RPMI8226 (cell line): Measurements from ENCODE around the gene IMMP2L.
"Not testable (repeated sequence)": the region's sequence is repeated elsewhere in the genome, so short reads cannot be mapped to it uniquely, and the experiment has no call there.

Experiments used
- DNase-seq: peaks from one replicate; pipeline ENCODE4 v3.0.0-alpha.2; 2015

The IMMP2L gene

DNA sequence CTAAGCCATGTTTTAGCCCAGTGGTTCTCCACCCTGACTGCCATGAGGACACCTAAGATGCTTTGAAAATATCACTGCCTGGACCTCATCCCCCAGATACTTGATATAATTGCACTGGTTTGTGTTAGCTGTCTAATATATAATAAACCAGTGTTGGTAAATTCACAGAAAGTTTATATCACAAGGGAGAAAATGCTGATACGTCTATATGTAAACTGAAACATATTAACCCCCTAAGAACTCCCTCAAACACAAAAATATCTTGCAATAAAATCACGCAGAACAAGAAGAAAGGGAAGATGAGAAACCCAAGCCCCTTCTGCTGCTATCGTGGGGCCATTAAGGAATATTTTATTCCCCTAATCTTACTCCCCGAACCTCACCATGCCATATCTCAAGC is 8.2 kb downstream of the IMMP2L start:
- DNase-seq: no peak

DNA sequence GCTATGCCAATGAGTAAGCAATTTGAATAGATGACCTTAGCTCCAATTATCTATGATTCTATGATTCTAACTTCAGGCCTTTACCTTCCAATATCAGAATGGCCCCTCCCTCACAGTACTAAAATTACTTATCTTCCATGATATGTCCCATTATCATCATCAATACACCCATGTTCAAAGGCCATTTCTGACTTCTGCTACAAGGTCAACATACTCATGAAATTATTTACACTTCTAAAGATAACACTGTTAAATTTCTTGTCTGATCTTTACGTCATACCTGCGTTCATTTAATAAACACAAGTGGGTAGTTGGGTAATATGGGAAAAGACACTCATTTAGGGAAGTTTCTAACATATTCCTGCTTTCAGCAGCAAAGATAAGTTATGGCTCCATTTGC is 21.2 kb downstream of the IMMP2L start:
- DNase-seq: no peak

DNA sequence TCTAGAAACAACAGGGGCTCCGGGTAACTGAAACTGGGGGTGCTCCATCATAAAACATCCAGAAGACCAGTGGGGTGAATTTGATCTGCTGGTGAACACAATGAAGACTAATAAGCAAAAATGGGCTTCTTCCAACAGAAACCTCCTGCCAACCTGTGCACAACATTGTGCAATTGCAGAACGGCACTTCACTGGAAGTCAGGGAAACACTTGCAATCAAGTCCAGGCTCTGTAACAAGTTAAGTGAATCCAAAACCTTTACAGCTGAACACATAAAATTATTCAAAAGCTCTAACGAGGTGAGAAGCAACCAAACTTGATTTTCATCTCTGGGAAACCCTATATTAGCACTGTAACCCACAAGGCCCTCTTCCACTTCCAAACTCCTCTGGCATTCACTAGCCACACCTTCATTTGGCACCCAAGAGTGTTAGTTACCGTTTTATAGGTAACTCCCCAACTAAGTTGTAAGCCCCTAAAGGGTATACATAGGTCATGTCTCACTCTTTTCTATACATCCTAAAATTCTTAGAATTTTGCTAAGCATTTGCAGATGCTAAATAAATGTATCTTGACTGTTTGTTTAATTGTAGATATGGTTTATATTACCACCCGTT is 22.0 kb downstream of the IMMP2L start:
- DNase-seq: no peak

DNA sequence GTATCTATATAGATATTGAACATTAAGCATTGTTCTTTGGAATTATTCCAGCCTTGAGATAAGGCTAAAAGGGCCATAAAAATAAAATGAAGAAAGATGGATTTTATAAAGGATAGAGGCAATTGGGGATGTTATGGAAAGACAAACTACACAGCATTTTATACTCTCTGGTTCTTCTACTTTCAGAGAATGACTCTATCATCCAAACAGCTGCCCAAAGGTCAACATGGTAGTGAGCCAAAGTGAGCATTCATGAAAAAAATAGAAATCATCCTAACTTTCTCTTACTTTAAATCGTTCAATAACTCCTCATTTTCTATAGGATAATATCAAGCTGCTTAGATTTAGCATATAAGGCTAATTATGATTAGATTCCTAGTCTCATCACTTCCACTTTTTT is 25.2 kb downstream of the IMMP2L start:
- DNase-seq: no peak

DNA sequence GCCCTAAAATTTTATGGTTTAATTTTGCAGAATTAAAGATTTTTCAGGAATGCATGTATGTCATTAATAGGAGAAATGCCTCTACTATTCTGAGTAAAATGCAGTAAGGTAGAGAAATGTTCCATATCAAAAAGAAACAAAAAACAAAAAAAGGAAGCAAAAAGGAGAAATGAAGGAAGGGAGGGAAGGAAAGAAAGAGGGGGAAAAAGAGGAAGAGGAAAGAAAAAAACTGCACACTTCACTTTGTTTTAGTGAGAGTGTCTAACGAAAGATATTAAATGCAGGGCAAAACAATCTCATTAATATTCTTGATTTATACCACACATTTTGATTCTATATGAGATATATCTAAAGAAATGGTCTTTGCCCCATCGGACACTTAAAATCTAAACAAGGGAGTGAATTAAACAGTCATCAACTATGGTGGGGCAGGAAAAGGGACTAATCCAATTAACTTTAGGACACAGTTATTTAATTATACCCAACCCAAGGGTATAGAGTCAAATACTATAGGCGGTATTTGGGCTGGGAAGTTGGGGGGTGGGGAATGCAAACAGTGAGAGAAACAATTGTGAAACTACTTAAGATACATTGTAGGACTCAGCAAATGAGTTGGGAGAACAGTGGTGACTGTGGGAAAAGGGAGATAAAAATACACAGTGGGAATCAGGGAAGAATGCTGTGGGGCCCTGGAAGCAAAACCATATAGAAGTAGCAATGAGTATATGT is 27.0 kb downstream of the IMMP2L start:
- DNase-seq: no peak

DNA sequence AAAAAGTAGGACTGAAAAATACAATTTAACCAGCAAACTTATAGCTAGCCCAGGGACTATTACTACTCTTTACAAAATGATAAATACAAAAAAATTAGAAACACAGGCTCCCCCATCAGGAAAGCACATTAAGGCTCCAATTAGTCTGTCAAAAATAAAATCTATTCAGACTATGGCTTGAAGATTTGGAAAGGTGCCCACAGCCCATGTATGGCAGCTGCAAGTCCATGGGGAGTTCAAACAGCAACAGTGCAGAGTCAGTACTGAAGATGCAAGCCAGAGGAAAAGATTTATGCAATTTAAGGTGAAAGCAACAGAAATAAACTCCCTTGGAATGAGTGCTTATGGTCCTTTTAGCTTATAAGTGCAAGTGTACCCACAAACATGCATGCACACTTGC is 29.7 kb downstream of the IMMP2L start:
- no peak for DNase-seq

DNA sequence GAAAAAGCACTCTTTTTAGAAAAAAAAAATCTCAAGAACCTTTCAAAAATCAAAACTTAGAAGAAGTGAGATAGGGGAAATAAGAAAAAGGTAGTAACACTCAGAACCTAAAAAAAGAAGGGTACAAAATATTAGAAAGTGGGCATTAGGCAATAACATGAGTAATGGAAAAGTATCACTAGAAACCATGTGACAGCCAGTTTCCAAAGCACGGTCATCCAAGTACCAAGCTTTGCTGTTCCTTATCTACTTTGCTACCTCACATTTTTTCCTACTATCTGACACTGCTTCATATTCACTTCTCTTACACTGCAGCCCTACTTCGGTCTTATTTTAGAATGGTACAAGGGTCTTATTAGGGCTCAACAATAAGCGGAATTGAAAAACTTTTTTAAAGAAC is 30.3 kb downstream of the IMMP2L start:
- DNase-seq: no peak

DNA sequence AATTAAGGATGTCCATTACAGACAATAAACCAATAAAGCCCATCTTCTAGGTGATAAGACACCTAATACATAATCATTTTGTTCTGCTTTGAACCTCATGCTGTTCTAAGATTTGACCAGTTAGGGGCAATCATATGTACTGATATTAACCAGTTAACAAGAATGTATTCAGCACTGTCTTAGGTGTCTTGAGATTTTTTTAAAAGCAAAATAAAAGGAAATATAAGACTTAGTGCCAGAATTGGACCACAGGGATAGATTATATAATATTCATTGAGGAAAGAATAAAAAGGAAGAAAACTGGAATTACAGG is 32.0 kb downstream of the IMMP2L start:
- DNase-seq: no peak

DNA sequence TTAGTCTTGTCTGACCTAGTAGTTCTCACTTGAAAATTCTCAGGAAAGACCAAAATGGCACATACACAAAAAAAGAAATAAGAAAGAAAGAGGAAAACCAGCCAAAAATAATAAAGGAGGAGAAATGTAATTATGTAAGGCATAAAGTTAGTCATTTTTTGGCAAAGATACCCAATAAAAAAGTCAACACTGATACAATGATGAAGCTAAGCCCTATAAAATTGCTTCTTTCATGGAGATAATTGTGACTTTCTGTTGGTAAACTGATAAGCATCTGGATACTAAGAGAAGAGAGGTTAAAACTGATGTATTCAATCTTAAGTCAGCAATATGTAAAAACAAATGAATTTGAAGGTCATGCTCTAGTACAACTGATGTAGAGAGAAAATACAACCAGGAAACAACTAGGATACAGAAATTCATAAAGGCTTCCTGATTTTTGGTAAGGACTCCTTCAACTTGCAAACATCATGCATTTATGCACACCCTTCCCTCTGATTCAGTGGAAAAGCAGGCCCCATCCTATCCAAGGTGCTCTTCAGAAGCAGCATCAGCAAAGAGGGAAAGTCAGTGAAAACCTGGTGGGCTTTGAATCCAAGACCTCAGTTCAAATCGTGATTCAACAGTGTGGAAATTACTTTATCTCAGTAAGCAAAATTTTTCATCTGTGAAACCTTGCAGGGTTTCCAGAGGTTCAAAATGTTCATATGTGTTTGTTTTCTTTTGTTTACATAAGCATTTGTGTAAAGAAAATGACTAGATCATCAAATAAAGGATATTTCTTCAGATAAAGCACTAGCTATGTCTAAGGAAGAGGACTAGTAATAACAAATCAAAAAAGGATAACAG is 32.6 kb downstream of the IMMP2L start:
- DNase-seq: no peak

DNA sequence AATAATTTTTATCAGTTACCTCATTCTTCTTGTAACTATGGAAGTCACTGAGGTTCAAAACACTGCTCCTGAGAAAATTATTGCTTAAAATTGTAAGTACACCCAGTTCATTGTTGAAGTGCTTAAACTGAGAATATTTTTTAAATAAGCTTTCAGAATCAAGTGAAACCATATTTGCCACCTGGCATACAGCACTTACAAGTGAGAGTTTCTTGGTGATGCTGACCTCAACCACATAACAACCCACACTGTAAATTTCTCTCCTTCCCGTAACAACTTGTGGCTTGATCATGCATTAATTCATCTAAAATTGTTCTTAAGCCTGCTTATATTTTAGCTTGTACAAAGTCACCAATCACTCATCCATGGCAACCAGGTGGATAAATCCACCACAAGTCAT is 34.0 kb downstream of the IMMP2L start:
- DNase-seq: peak; percentile 26

DNA sequence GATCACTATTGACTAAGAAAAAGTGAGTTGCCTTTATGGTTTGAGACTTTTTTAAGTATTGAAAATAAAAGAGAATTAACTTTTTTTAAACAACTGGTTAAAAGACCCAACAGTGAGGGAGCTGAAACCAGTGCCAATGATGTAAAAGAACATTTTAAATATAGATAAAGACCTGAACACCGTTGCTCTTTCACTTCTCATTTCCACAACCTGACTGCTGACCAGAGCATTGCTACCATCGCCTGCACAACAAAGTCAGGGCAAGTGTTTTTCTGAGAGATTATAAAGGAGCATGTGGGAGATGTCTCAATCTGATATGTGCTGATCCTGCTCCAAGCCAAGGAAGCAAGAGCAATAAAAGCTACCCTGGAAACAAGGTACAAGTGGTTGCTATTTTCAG is 34.7 kb downstream of the IMMP2L start:
- DNase-seq: peak; percentile 70

DNA sequence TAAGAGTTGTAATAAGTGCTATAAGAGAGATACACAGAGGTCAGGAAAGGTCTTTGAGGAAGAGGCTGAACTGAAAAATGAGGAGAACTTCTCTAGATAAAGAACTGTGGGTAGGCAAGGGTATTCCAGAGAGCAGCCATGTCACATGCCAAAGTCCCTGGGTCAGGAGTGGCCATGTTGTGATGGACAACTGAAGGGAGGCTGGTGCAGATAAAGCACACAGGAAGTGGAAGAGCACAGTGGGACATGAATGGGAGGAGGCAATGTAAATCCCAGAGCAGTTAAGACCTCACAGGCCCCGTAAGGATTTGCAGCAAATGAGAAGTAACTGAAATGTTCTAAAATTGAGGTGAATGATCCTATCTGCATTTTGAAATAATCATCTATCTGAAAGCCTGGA is 37.2 kb downstream of the IMMP2L start:
- no peak for DNase-seq

DNA sequence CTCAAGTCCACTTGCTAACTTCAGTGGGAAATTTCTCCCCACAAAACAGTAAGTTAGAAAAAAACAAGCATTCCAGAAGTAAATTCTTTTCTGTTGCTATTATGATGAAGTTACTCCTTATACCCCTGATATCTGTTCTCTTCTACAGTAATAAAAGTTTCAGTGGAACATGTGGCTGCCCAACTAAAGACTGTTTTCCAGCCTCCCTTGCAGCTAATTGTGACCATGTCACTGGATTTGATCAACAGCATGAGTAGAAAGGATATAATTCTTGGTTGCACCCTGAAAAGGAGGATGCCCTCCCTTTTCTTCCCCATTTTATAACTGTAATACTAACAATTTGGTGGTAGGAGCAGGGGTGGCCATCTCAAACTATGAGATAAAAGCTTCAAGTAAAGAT is 40.6 kb downstream of the IMMP2L start:
- DNase-seq: no peak

DNA sequence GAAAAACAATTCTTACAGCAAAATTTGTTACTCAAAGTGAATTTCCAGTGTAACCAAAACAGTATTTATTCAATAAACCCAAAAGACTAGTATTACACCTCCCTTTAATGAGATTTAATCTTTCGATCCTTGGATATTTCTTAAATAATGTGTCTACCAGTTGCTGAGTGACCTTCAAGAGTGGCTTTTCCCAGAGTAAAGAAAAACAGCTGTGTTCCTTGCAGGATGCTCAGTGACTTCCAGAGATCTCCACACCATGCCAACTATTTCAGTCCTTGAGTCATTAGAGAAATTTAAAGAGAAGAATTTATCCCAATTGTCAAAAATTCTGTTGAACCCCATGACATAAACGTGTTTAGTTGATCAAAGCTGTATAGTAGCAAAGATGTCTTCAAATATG is 44.0 kb downstream of the IMMP2L start:
- no peak for DNase-seq

DNA sequence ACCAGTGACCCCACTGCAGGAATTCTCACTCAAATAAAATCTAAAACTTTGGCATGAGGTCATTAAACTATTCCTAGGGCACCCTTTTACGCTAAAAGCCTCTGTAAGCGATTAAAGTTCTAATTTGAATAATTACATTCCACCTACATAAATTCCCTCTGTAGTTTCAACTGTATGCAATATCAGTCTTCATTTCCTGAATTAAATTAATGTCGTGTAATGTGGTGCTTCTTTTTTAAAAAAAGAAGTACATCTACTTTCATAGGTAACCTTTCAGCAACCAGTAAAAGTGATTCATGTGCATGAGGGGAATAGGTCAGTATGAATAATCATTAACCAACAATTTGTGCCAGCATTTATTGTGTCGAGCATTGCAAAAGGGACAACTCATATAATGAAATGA is 44.7 kb downstream of the IMMP2L start:
- DNase-seq: no peak

DNA sequence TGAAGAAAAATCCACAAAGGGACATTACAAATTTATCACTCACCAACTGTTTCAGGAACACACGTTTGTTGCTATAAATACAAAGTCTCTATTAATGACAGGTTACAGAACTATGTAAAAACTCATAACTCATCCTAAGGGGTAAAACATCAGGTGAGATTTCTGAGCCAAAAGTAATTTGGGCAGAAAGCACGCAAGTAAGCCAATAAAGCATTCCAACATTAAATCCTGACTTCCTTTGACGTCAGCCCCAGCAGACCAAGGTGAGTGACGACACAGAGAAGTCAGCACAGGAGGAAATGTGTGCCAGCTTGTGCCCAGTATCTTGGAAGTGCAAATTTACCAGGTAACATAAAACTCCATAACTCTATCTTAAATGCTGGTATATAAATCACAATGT is 45.7 kb downstream of the IMMP2L start:
- DNase-seq: no peak

DNA sequence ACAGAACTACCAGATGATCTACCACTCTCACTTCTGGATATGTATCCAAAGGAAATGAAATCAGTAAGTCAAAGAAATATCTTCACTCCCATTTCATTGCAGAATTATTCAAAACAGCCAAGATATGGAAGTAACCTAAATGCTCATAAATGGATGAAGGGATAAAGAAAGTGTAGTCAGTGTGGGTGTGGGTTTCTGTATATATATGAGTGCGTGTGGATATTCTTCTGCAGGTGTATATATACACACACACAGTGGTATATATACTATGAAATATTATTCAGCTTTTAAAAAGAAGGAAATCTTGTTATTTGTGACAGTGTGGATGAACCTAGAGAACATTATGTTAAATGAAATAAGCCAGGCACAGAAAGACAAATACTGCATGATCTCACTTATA is 48.7 kb downstream of the IMMP2L start:
- DNase-seq: no peak

DNA sequence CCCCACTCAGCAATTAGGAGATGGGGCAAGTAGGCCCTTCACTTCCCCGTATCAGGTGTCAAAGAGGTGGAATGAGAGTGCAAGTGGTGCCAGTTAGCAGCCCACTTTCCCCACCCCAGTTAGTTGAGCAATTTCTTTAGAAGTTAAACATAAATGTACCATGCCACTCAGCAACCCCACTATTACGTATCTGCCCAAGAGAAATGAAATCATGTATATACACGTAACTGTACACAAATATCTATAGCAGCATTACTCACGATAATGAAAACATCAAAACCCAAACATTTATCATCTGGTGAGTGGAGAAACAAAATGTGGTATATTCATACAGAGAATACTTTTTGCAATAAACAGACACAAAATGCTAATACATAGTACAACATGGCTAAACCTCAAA is 50.4 kb downstream of the IMMP2L start:
- no peak for DNase-seq

DNA sequence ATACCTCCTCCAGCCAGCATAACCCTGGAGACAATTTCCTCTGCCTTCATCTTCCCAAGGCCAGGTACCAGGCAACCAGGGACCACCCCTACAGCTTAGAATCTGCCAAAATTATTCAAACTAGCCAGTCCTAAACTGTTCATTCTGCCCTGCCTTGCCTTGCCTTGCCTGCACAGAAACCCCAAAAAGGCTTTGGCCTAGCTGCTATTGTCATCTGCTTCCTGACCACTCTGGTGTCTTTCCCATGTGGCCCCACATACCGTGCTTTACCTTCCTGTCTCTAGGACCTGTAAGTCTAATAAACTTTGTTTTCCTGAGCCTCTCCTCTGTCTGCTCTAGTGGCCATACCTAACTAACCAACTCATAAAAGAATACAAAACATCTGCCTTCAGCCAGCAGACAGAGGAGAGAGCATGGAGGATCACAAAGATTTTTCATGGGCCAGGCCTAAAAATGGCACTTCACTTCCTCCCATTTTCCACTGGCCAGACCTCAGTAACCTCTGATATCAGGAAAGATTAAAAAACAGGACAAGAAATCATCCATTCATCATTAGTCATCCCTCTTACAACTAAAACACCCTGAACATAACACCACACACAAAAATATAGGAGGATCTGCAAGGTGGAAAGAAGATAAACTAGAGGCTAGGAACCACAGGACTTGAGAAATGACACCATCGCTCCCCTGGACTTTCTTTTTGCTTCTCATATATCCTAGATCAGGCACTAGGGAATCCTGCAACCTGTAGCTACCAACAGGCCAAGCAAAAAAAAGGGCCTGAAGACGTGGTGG is 51.5 kb downstream of the IMMP2L start:
- DNase-seq: no peak

DNA sequence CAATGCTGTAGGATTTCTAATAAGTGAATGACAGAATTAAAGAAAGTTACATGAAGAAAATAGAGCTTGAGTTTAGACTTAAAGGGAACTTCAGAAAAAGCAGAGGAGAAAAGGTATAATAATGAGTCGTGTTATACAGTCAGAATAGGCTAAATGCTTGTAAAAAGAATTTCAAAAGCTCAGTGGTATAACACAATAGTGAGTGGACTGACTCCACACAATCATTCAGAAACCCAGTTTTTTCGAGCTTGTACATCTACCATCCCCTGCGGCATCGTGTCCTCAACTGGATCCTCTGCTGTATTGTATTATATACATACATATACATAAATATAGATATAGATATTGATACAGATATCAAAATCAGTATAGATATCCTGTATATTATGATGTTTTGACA is 52.2 kb downstream of the IMMP2L start:
- DNase-seq: no peak

DNA sequence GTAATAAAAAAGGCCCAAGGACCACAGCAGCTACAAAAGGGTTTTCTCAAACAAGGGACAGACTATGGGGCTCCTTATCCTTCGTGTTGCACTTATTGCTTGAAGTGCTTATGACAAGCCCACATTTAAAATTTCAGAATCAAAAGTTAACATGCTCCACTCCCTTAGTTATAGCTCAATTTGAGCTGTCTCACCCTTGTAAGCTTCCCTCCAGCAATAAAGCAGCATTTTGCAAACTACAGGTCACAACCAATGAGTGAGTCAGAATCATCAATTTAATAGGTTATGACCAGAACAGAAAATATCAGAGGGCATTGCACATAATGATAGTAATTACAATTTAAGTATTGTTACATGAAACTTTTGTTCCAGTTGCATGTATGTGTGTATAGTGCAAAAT is 53.0 kb downstream of the IMMP2L start:
- DNase-seq: no peak

DNA sequence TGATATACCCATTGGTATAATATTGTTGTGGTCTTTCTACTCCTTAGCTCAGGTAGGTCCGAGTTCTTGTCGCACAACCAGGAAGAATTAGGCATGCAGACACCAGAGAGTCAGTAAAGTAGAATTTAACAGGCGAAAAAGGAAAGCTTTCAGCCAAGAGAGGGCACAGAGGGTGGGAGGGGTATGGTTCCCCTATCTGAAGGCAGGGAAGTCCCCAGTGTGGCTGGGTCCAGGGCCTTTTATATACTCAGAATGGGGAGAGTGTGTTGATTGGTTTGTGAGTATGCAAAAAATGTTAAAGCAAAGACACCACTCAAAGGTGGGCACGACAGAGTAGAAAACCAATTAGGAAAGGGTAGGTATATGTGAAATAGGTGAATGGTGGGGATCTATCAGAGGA is 53.9 kb downstream of the IMMP2L start:
- no peak for DNase-seq

DNA sequence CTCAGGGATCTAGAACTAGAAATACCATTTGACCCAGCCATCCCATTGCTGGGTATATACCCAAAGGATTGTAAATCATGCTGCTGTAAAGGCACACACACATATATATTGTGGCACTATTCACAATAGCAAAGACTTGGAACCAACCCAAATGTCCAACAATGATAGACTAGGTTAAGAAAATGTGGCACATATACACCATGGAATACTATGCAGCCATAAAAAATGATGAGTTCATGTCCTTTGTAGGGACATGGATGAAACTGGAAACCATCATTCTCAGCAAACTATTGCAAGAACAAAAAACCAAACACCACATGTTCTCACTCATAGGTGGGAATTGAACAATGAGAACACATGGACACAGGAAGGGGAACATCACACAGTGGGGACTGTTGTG is 56.9 kb downstream of the IMMP2L start:
- not testable (repeated sequence) for DNase-seq

DNA sequence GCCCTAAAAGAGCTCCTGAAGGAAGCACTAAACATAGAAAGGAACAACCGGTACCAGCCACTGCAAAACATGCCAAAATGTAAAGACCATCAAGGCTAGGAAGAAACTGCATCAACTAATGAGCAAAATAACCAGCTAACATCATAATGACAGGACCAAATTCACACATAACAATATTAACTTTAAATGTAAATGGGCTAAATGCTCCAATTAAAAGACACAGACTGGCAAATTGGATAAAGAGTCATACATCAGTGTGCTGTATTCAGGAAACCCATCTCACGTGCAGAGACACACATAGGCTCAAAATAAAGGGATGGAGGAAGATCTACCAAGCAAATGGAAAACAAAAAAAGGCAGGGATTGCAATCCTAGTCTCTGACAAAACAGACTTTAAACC is 60.5 kb downstream of the IMMP2L start:
- not testable (repeated sequence) for DNase-seq
